HG03095 (cell line): ENCODE measurements around the gene MTCH2.
A peak's percentile ranks its signal among the peaks of the same experiment; 100 is the strongest.
"Not testable (repeated sequence)": the region's sequence is repeated elsewhere in the genome, so short reads cannot be mapped to it uniquely, and the experiment has no call there.

Experiments
- ATAC-seq: cut with Tn5 transposase; IDR thresholded peaks from one replicate; pipeline ENCODE4 v1.9.1; 2021; ENCODE audit warnings: moderate library complexity; ENCODE audit not compliant: unreplicated experiment

MTCH2 gene

GRCh38 chr11:47640506-47640905 lies 1.9 kb downstream of the MTCH2 start:
- ATAC-seq: not testable (repeated sequence)

- ATAC-seq: not testable (repeated sequence)
Observed at GRCh38 chr11:47636331-47636730, 6.0 kb downstream of the MTCH2 start.

GRCh38 chr11:47631473-47631872 lies 10.9 kb downstream of the MTCH2 start:
- ATAC-seq: no peak

GRCh38 chr11:47628026-47628425 lies 14.3 kb downstream of the MTCH2 start:
- no peak for ATAC-seq

GRCh38 chr11:47626234-47626633 lies 16.1 kb downstream of the MTCH2 start:
- ATAC-seq: no peak

GRCh38 chr11:47620836-47621378 lies 21.5 kb downstream of the MTCH2 start:
- ATAC-seq: no peak

GRCh38 chr11:47617417-47617809 lies 24.9 kb downstream of the MTCH2 start:
- ATAC-seq: no peak

- ATAC-seq: no peak
Observed at GRCh38 chr11:47616726-47617416, 25.5 kb downstream of the MTCH2 start.

GRCh38 chr11:47615249-47615648 lies 27.1 kb downstream of the MTCH2 start:
- ATAC-seq: no peak

GRCh38 chr11:47611348-47611794 lies 31.0 kb downstream of the MTCH2 start:
- ATAC-seq: peak; percentile 73

- ATAC-seq: no peak
Observed at GRCh38 chr11:47609675-47610074, 32.7 kb downstream of the MTCH2 start.

- no peak for ATAC-seq
Observed at GRCh38 chr11:47607380-47607779, 35.0 kb downstream of the MTCH2 start.

- no peak for ATAC-seq
Observed at GRCh38 chr11:47606731-47607130, 35.6 kb downstream of the MTCH2 start.

GRCh38 chr11:47605921-47606320 lies 36.4 kb downstream of the MTCH2 start:
- no peak for ATAC-seq

- ATAC-seq: no peak
Observed at GRCh38 chr11:47603295-47603694, 39.1 kb downstream of the MTCH2 start.

- no peak for ATAC-seq
Observed at GRCh38 chr11:47599902-47600301, 42.5 kb downstream of the MTCH2 start.

- ATAC-seq: no peak
Observed at GRCh38 chr11:47595967-47596366, 46.4 kb downstream of the MTCH2 start.

GRCh38 chr11:47595029-47595428 lies 47.3 kb downstream of the MTCH2 start:
- ATAC-seq: no peak

- no peak for ATAC-seq
Observed at GRCh38 chr11:47593934-47594855, 48.2 kb downstream of the MTCH2 start, which contains the start of gene C1QTNF4. Gene C1QTNF4 (minus strand): TSS chr11:47594411. CDS start chr11:47590810, 3,601 bp downstream.

GRCh38 chr11:47593492-47593933 lies 48.8 kb downstream of the MTCH2 start:
- ATAC-seq: no peak

- ATAC-seq: no peak
Observed at GRCh38 chr11:47592970-47593369, 49.4 kb downstream of the MTCH2 start.

- ATAC-seq: no peak
Observed at GRCh38 chr11:47592251-47592650, 50.1 kb downstream of the MTCH2 start.
